Hypothalamus (tissue), 51 donors: ENCODE data around the gene COMMD1.
"Not testable (repeated sequence)": the region's sequence is repeated elsewhere in the genome, so short reads cannot be mapped to it uniquely, and the experiment has no call there.

ENCODE experiments used
- DNase-seq, 51 donors: peaks; one replicate each; lab custom pipeline; 2025; lab: John Stamatoyannopoulos, UW

COMMD1 gene

DNA sequence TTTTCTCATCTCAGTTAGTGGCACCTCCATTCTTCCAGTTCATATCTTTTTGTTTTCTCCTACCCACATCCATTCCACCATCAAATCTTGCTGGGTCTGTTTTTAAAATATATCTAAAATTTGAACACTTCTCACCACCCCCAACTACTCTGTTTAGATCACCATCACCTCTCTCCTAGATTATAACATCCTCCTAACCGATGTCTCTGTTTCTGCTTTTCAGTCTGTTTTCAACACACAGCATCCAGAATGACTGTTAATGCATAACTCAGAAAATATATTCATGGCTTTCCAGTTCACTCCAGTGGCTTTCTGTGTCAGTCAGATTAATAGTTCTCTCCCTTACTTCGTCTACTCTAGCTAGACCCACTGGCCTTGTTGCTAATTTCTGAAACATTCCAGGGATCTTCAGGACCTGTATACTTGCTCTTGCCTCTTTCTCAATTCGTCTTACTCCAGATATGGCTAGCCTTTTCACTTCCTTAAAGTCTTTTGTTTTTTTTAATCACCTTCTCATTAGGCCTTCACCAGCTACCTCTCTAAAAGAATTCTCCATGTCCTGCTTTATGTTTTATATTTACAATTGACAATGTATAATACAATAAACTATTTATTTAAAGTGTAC is 105.3 kb downstream of the COMMD1 start:
- no peak for DNase-seq

DNA sequence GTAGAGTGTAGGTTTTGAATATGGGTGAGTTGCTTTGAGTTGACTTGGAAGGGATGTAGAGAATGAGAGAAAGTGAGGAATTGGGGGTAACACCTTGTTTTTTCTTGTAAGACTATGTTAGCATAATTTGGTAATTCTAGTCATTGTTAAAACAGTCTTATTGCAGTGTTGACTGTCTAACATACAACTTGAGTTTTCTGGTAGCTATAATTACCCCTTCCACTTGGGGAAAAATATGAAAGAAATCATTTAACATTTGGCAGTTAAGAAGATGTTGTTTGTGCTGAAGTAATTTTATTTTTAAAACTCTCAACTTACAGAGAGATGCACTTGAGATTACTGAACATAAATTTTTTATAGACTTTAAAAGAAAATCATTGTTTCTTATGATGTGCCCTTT is 108.2 kb downstream of the COMMD1 start:
- no peak for DNase-seq

DNA sequence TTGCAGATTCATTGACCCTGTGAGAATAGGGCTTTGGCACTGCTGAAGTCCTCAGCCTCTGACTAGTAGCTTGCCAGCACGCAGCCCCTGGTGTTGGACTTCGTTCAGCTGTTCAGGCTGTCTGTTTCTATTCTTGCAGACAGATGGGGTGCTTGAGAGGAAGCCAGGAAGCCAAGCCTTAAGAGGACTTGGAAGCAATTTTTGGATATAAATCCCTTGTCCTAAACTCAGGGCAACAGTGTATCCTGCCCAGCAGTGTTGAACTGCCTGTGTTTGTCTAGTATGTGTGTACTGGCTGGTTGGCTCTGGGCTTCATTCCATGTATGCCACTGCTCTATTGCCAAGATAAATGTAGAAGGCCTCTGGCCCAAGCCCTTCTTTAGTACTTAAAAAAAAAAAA is 108.6 kb downstream of the COMMD1 start:
- DNase-seq: peak in 45 of 51 donors; percentile 1 to 90 (median 46)

DNA sequence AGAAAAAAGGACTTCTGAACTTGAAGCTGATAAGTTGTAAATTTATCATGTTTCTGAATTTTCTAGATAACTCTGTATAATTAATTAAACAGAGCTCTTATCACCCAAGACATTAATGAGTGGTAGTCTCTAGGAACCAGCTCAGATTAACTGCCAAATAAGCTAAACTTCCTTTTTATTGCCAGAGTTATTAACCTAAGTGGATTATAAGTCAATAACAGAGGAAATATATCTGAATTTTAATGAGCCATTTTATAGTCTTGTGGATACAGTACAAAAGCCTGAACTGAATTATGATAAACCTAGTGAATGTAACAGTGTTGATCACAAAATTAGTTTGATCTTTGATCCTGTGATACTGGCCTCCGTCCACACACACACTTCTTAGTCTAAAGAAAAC is 111.5 kb downstream of the COMMD1 start:
- DNase-seq: no peak

DNA sequence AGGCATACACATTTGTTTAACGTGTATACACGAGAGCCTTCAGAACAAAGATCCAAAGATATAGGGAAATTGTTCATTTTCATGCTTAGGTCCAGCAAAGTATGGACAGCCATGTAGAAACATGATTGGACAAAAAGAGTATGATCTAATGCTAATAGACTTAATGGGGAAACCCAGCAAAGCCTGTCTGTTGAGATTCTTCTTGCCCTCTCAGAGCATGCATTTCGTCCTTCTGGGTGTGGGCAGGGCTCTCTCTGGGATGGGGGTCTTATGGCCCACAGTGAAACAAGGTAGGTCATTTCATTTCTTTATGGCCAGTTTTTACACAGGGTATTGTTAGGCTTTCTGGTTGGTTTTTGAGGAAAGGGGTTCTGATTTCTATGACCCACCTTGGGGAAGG is 124.4 kb downstream of the COMMD1 start:
- no peak for DNase-seq

DNA sequence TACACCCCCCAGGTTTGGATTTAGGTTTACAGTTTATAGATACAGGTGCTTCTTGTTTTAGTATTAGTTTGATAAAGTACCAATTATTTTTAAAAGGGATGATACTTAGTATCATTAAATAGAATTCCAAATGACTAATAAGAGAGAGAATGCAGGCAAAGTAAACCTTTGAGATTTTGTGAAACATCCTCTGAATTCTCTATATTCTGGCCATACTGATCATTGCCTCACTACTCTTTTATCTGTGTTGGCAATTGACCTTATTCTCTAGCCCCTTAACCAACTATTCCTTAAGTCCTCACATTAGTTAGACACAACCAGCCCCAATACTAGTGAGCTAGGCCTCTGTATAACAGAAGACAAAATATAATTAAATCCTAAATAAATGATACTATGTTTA is 125.4 kb downstream of the COMMD1 start:
- no peak for DNase-seq

DNA sequence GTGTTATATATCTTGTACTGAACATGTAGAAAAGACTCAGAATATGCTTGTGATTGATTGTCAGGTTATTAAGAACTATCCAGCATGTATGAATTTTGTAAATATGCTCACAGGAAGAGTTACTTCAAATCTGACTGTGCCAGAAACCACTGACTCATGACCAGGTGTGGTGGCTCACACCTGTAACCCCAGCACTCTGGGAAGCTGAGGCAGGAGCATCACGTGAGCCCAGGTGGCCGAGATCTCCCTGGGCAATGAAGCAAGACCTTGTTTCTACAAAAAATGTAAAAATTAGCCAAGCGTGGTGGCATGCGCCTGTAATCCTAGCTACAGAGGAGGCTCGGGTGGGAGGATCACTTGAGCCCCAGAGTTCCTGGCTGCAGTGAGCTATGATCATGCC is 126.6 kb downstream of the COMMD1 start:
- no peak for DNase-seq

DNA sequence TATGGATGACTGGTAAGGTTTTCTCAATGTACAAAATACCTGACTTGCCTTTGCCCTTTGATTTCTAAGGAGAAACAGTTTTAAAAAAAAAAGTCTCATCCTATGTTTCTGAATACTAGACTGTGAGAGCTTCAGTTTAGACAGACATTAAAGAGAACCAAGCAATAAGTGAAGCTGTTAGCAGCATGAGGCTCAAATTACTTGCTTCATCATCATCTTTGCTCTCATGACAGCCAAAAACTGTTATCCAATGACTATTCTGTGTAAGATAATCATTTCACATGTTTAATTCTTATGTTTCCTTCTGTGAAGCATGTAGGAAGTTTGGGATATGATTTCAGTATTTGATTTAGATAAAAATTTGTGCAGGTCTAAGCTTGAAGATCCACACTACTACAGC is 129.2 kb downstream of the COMMD1 start:
- DNase-seq: no peak

DNA sequence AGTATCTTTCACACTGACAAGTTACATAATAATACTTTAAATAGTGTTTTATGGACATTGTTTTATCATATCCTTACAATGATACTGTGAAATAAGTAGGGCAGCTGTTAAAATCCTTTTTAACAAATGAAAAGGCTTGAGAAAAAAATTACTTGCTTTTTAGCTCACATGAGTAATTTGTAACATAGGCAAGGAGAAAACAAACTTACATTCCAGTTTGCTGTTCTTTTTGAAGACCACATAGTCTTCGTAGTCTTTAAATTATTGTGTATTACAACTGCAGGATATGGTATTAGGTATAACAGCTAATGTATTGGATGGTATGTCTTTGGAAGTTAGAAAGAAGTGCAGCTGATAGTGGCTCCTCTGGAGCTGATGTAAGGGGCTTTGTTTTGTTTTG is 130.8 kb downstream of the COMMD1 start:
- DNase-seq: no peak

DNA sequence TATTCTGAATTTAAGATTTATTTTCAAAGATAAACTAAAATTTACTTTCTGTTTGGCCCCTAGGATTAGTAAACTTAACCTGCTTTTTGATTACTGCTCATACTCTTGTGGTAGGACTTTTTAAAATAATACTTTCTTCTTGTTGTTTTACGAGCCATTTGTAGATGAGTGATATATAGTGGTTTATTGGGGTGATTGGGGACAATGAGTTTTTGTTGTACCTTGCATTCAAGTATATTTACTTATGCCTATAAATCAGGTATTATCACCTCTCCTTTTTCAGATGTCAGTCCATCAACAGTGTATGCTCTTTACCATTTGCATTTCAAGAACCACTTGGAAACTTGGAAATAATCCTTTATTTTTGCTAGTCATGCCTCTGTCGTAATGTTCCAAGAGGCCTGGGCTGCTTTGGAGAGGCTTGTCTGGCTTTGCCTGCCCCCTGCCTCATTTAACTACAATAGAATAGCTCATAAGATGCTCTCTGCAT is 131.3 kb downstream of the COMMD1 start:
- no peak for DNase-seq

DNA sequence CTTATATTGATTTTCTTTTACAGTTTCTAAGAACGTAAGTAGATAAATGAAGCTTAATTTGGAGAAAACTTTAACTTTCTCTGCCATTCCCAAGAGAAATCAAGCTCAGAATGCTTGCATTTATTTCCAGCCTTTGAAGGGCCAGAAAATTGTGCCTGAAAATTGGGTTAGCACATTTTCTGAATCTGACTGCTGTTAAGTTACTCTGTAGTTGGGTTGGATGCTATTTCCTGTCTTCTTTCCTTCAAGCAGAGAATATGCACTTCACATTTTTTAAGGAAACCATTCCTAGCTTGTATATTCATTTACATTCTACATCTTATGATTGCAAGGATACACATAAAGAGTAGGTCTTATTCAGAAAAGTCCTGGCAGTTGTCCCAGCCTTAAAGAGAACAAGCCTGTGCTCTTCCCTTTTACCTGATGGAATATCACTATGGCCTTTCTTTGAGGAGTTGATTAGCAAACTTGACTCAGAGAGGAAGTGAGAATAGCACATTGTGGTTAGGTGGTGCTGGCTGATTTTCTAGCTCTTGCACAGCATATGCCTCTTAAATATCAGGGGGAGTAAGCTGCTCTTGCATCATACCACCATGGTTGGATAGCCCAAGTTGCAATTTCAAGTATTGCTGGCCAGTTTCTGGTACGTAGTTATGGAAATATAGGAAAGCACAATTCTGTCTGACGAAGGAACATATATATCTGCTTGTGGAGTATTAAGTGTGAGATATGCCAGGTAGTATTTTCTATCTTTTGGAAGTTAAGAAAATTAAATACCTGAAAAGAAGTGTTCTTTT is 133.7 kb downstream of the COMMD1 start:
- peak in 2 of 51 donors; percentile 5 to 12 for DNase-seq

DNA sequence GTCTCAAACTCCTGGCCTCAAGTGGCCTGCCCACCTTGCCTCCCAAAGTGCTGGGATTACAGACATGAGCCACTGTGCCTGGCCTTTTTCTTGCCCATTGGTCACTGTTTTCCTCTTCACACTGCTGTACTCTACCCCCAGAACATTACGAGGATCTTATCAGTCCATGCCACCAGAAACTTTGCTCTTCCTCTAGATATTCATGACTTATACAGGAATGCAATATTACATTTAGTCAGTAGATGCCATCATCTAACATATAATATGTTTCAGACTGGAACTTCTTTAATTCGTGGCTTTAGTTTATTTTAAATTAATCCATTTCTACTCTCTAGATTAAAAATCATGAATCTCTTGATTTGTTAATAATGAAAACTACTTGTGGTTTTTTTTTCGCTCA is 135.5 kb downstream of the COMMD1 start:
- no peak for DNase-seq

DNA sequence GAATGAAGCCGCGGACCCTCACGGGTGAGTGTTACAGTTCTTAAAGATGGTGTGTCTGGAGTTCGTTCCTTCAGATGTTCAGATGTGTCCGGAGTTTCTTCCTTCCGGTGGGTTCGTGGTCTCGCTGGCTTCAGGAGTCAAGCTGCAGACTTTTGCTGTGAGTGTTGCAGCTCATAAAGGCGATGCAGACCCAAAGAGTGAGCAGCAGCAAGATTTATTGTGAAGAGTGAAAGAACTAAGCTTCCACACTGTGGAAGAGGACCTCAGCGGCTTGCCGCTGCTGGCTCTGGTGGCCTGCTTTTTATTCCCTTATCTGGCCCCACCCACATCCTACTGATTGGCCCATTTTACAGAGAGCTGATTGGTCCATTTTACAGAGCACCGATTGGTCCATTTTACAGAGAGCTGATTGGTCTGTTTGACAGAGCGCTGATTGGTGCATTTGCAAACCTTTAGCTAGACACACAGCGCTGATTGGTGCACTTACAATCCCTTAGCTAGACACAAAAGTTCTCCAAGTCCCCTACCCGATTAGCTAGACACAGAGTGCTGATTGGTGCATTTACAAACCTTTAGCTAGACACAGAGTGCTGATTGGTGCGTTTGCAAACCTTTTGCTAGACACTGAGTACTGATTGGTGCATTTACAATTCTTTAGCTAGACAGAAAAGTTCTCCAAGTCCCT is 136.4 kb downstream of the COMMD1 start:
- not testable (repeated sequence) for DNase-seq

DNA sequence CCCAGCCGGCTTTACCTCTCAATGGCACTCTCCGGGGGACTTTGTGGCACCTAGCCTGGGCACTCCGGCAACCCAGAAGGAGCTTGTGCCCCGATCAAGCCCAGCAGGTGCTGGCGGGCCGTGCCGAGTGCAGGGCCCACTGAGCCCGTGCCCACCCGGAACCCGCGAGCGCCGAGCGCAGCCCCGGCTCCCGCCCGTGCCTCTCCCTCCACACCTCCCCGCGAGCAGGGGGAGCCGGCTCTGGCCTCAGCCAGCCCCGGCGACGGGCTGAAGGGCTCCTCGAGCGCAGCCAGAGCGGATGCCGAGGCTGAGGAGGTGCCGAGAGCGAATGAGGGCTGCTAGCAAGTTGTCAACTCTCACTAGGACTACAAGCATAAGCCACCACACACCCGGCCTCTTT is 136.9 kb downstream of the COMMD1 start:
- no peak for DNase-seq

DNA sequence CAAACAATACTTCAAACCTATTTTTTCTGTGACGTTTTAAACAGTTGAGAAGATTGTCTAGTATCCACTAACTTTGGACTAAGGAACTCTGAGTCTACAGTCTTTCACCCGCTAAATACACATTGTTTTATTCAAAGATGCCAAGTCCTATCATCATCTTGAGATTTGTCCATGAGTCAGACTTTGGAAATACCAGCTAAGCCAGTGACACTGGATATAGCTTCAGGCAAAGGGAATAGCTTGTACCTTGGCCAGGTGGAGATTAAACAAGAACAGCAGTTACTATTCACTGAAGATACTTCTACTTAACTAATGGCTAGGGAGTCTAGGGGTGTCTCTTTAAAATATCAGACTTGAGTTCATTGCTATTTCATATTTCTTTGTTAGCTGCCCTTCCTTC is 137.5 kb downstream of the COMMD1 start:
- no peak for DNase-seq

DNA sequence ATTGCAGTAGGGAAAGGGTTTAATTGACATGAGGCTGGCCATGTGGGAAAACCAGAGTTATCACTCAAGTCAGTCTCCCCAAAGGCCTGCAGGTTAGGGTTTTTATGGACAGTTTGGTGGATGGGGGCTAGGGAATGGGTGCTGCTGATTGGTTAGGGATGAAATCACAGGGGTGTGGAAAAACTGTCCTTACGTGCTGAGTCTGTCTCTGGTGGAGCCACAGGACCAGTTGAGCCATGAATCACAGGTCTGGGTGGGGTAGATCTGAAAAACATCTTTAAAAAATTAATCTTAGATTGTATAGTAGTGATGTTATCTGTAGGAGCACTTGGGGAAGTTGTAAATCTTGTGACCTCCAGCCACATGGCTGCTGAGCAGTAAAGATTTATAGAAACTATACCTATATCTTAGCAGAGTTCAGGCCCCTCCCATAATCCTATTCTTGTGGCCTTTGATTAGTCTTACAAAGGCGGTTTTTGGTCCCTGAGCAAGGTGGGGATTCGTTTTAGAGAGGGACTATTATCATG is 139.6 kb downstream of the COMMD1 start:
- DNase-seq: no peak

DNA sequence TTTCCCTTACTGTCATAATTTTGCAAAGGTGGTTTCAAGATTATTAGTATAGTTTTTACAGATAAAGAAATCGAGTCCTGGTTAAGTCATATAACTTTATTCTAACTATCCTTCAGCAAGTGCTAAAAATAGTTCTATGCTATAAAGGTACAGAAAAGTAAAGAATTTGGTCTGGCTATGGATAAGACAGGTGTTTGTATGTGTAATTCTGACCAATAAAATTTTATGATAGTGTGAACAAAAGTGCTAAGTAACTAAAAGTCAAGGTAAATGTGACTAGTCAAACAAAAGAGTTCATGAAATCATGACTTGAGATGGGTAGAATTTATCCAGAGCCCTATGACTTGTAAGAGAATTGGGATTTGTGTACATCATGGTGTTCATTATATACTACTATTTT is 140.7 kb downstream of the COMMD1 start:
- no peak for DNase-seq

DNA sequence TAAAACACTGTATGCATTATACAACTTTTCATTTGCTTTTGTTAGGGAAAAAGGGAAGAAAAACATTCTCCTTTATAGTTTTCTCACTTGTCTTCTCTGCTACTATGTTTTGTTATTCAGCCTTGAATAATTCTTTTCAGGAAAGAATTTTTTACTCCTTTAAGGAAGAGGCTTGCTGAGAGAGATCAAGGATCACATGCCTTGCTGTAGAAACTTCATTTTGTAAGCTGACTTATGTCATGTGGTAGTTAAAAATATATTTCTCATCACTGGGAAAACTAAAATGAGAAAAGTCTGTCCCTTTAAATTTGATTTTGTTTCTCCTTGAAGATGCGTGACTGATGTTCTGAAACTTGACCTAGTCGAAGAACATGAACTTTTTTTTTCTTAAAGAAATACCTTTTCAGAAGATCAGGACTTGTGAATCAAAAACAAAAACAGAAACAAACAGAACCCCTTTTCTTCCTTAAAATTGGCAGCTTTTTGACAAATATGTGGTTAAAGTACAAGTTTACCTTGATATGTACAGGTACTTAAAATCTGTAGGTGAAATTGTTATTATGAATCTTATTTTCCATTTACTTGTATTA is 145.1 kb downstream of the COMMD1 start:
- DNase-seq: no peak

DNA sequence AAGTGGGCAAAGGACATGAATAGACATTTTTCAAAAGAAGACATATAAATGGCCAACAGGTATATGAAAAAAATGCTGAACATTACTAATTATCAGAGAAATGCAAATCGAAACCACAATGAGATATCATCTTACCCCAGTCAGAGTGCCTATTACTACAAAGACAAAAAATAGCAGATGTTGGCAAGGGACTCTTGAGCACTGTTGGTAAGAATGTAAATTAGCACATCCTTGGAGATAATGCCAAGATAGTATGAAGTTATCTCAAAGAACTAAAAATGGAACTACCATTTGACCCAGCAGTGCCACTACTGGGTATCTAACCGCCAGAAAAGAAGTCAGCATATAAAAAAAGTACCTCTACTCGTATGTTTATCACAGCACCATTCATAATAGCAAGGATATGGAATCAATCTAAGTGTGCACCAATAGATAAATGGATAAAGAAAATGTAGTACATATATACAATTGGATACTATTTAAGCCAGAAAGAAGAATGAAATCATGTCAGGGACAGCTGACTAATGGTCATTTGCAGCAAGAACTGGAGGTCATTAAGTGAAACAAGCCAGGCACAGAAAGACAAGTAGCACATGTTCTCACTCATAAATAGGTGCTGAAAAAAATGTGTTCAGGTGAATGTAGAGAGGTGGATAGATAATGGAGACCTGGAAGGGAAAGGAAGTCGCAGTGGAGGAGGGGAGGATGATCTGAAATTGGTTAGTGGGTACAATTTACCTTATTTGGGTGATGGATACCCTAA is 148.7 kb downstream of the COMMD1 start:
- no peak for DNase-seq

DNA sequence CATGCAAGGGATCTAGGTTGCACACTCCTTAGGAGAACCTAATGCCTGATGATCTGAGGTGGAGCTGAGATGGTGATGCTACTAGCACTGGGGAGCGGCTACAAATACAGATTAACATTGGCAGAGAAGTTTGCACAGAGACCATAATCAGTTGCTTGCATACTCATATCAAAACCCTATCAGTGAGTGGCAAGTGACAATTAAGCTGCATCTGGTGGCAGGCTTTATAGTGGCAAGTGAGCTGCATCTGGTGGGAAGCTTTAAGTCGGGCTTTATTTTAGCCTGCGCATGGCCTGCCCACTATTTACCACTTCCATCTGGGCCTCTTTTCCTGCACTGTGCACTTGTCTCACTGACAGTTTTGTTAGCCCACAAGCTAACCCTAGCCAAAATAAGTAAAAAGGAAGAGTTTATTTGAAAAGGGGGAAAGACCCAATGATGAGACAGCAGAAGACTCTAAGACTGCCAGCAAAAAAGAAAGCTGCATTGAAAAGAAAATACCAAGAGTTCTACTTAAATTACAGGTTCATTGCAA is 149.5 kb downstream of the COMMD1 start:
- no peak for DNase-seq
